HepG2 (cell line): ENCODE measurements around the gene DBN1. TPM values are rescaled to one million over a fixed set of nuclear protein-coding genes. Genes with fewer than 3 reads are reported as not detected.
A peak's percentile ranks its signal among the peaks of the same experiment; 100 is the strongest.

Source experiments
- AGO1 ChIP-seq: fragments of 200-400 bp; formaldehyde crosslinking; IDR thresholded peaks from 2 replicates; pipeline ENCODE4 v1.6.1; 2017; ENCODE audit warnings: mild to moderate bottlenecking, low read depth, low read length, moderate library complexity; ENCODE audit not compliant: poor library complexity, severe bottlenecking
- AKAP8 ChIP-seq: sonication (generic); formaldehyde crosslinking; IDR thresholded peaks from 2 replicates; pipeline ENCODE4 v1.5.1; 2020; ENCODE audit warnings: mild to moderate bottlenecking, missing genetic modification reagents
- CBFB ChIP-seq: sonication (generic); formaldehyde crosslinking; IDR thresholded peaks from 2 replicates; pipeline ENCODE4 v1.4.0; 2020; ENCODE audit warnings: missing genetic modification reagents
- CENPX ChIP-seq: sonication (generic); formaldehyde crosslinking; IDR thresholded peaks from 2 replicates; pipeline ENCODE4 v1.9.0; 2021; ENCODE audit warnings: mild to moderate bottlenecking, missing genetic modification reagents, moderate library complexity
- CREM ChIP-seq, 2 experiments: sonication (generic) in 1 of 2; formaldehyde crosslinking in 1 of 2; IDR thresholded peaks; 2 replicates each; pipeline versions ENCODE4 v1.4.0 to v1.6.1; 2016 to 2020; ENCODE audit warnings: antibody characterized with exemption in 1 of 2, mild to moderate bottlenecking in 1 of 2, missing genetic modification reagents in 1 of 2
- ELK4 ChIP-seq: sonication (generic); formaldehyde crosslinking; IDR thresholded peaks from 2 replicates; pipeline ENCODE4 v1.9.0; 2021; ENCODE audit warnings: missing genetic modification reagents, borderline replicate concordance
- GZF1 ChIP-seq: sonication (generic); formaldehyde crosslinking; IDR thresholded peaks from 2 replicates; pipeline ENCODE4 v1.5.1; 2020; ENCODE audit warnings: mild to moderate bottlenecking, missing genetic modification reagents
- HNF4G ChIP-seq, 2 experiments: sonication (generic) in 1 of 2; formaldehyde crosslinking in 1 of 2; IDR thresholded peaks; 2 replicates each; pipeline versions ENCODE4 v1.4.0 to v1.6.1; 2011 to 2020; ENCODE audit warnings: borderline replicate concordance in 2 of 2, low read depth in 2 of 2, mild to moderate bottlenecking in 2 of 2, low read length in 1 of 2, missing genetic modification reagents in 1 of 2, moderate library complexity in 1 of 2
- KDM2A ChIP-seq: sonication (generic); formaldehyde crosslinking; IDR thresholded peaks from 2 replicates; pipeline ENCODE4 v1.4.0; 2020; ENCODE audit warnings: low read depth, missing genetic modification reagents, borderline replicate concordance
- MTF1 ChIP-seq: sonication (generic); formaldehyde crosslinking; IDR thresholded peaks from 2 replicates; pipeline ENCODE4 v1.5.0; 2020; ENCODE audit warnings: missing genetic modification reagents
- NAIF1 ChIP-seq: sonication (generic); formaldehyde crosslinking; IDR thresholded peaks from 2 replicates; pipeline ENCODE4 v1.5.0; 2020; ENCODE audit warnings: mild to moderate bottlenecking, missing genetic modification reagents, borderline replicate concordance
- ONECUT2 ChIP-seq: sonication (generic); formaldehyde crosslinking; IDR thresholded peaks from 2 replicates; pipeline ENCODE4 v1.4.0; 2020; ENCODE audit warnings: missing genetic modification reagents
- SALL2 ChIP-seq: sonication (generic); formaldehyde crosslinking; IDR thresholded peaks from 2 replicates; pipeline ENCODE4 v1.8.1; 2023; ENCODE audit warnings: mild to moderate bottlenecking, missing genetic modification reagents, inconsistent platforms
- SMAD9 ChIP-seq: sonication (generic); formaldehyde crosslinking; IDR thresholded peaks from 2 replicates; pipeline ENCODE4 v1.5.1; 2020; ENCODE audit warnings: mild to moderate bottlenecking, missing genetic modification reagents
- SNAI1 ChIP-seq: sonication (generic); formaldehyde crosslinking; IDR thresholded peaks from 2 replicates; pipeline ENCODE4 v1.5.0; 2020; ENCODE audit warnings: mild to moderate bottlenecking, missing genetic modification reagents, borderline replicate concordance
- TFDP1 ChIP-seq: IDR thresholded peaks from 2 replicates; pipeline ENCODE4 v1.6.1; 2016; ENCODE audit warnings: missing compliant biosample characterization, missing genetic modification reagents, borderline replicate concordance
- THAP11 ChIP-seq: IDR thresholded peaks from 2 replicates; pipeline ENCODE4 v1.6.1; 2016; ENCODE audit warnings: missing biosample characterization, missing genetic modification reagents
- YY1 ChIP-seq: IDR thresholded peaks from 2 replicates; pipeline ENCODE4 v1.6.1; 2011; ENCODE audit warnings: low read length, low read depth, moderate library complexity, mild to moderate bottlenecking; ENCODE audit not compliant: insufficient read depth, insufficient replicate concordance
- ZBTB49 ChIP-seq: sonication (generic); formaldehyde crosslinking; IDR thresholded peaks from 2 replicates; pipeline ENCODE4 v1.4.0; 2020; ENCODE audit warnings: missing genetic modification reagents, borderline replicate concordance
- ZNF563 ChIP-seq: sonication (generic); formaldehyde crosslinking; IDR thresholded peaks from 2 replicates; pipeline ENCODE4 v1.8.0; 2022; ENCODE audit warnings: mild to moderate bottlenecking, moderate library complexity, missing genetic modification reagents
- ZNF607 ChIP-seq: sonication (generic); formaldehyde crosslinking; IDR thresholded peaks from 2 replicates; pipeline ENCODE4 v1.5.1; 2020; ENCODE audit warnings: missing genetic modification reagents, mild to moderate bottlenecking, borderline replicate concordance
- ZNF619 ChIP-seq: sonication (generic); formaldehyde crosslinking; IDR thresholded peaks from 2 replicates; pipeline ENCODE4 v1.4.0; 2020; ENCODE audit warnings: mild to moderate bottlenecking, missing genetic modification reagents
- ZNF766 ChIP-seq: sonication (generic); formaldehyde crosslinking; IDR thresholded peaks from 2 replicates; pipeline ENCODE4 v1.5.0; 2020; ENCODE audit warnings: missing genetic modification reagents, borderline replicate concordance
- polyA plus RNA-seq, 8 experiments: library from polyadenylated mRNA; depleted of rRNA in 3 of 8; stranded (reverse) in 7 of 8; unstranded in 1 of 8; fragments of >200 nt; fragmentation: Illumina TruSeq in 4 of 8; extraction: Trizol in 4 of 8; gene quantifications; 2 replicates each; pipeline versions ENCODE4 v1.2.1 to v1.2.3, GENCODE V29; 2011 to 2016; ENCODE audit warnings: low read depth in 4 of 8, missing spikeins in 1 of 8, mixed read lengths in 1 of 8; ENCODE audit not compliant: insufficient read depth in 1 of 8
- total RNA-seq, 5 experiments: library from RNA; depleted of rRNA; stranded (reverse); fragments of >200 nt; fragmentation: Illumina TruSeq; extraction: Trizol; gene quantifications; 2 replicates each; pipeline ENCODE4 v1.2.3, GENCODE V29; 2016; ENCODE audit warnings: low read depth in 1 of 5

DBN1 gene
- total and polyA plus RNA-seq, 2 of the 13 experiments (the other 11 are each of a cell fraction or from before 2014, with no cell fraction given): 27.0 to 37.3 TPM

GRCh38 chr5:177455661-177456590, 17.5 kb downstream of the DBN1 start (continued):
- TF ChIP-seq ELK4 (CRISPR knock-in tag): no peak
- TF ChIP-seq SNAI1 (CRISPR knock-in tag): 0 out of 2 replicates have a peak, but pooled peaks have one; percentile 31
- no peak for TF ChIP-seq GZF1 (CRISPR knock-in tag)
- TF ChIP-seq CREM (IDR thresholded peaks at IDR 0.05): no peak
- TF ChIP-seq CREM (CRISPR knock-in tag; IDR thresholded peaks at IDR 0.05): no peak
- no peak for TF ChIP-seq TFDP1
- no peak for TF ChIP-seq CBFB (CRISPR knock-in tag)
- no peak for TF ChIP-seq SALL2 (CRISPR knock-in tag)
- TF ChIP-seq ZNF607 (CRISPR knock-in tag): no peak; the same call in 1 of the 2 replicates
- peak; percentile 15 for TF ChIP-seq YY1
- TF ChIP-seq ONECUT2 (CRISPR knock-in tag): no peak
- TF ChIP-seq NAIF1: no peak
- peak; percentile 40; the same call in 1 of the 2 replicates for TF ChIP-seq ZNF563 (CRISPR knock-in tag)
- peak; percentile 93 for TF ChIP-seq KDM2A
- TF ChIP-seq ZNF766 (CRISPR knock-in tag): no peak
- TF ChIP-seq CENPX (CRISPR knock-in tag): no peak
- no peak for TF ChIP-seq ZBTB49 (CRISPR knock-in tag)
- TF ChIP-seq AGO1: peak; percentile 91
- TF ChIP-seq SMAD9 (CRISPR knock-in tag): no peak
- peak; percentile 64; the same call in 1 of the 2 replicates for TF ChIP-seq AKAP8 (CRISPR knock-in tag)
- no peak for TF ChIP-seq MTF1 (CRISPR knock-in tag)
- TF ChIP-seq THAP11: no peak
- TF ChIP-seq HNF4G (IDR thresholded peaks at IDR 0.05; ENCODE audit: borderline replicate concordance, low read depth, low read length): no peak
- TF ChIP-seq HNF4G (CRISPR knock-in tag; IDR thresholded peaks at IDR 0.05; ENCODE audit: borderline replicate concordance, low read depth): no peak
- TF ChIP-seq ZNF619 (CRISPR knock-in tag): no peak
